Fibroblast of skin of right quadriceps (primary cell): ENCODE measurements around the gene HOXC9.

Source experiments
- DNase-seq: peaks from one replicate; pipeline ENCODE4 v3.0.0-alpha.2; 2013

Gene HOXC9

GRCh38 chr12:53963434-53964314, 36.3 kb upstream of the HOXC9 start:
- no peak for DNase-seq

- DNase-seq = no peak
Measured at GRCh38 chr12:53964315-53964713, 35.6 kb upstream of the HOXC9 start.

- peak; percentile 72 for DNase-seq
Measured at GRCh38 chr12:53965281-53966084, 34.5 kb upstream of the HOXC9 start.

- DNase-seq = no peak
Measured at GRCh38 chr12:53966085-53966384, 33.9 kb upstream of the HOXC9 start.

- no peak for DNase-seq
Measured at GRCh38 chr12:53966385-53967133, 33.4 kb upstream of the HOXC9 start.

GRCh38 chr12:53967421-53967925, 32.5 kb upstream of the HOXC9 start:
- DNase-seq = peak; percentile 51

GRCh38 chr12:53968214-53969127, 31.5 kb upstream of the HOXC9 start:
- no peak for DNase-seq

GRCh38 chr12:53969588-53970259, 30.2 kb upstream of the HOXC9 start:
- no peak for DNase-seq

- no peak for DNase-seq
Measured at GRCh38 chr12:53970451-53970850, 29.5 kb upstream of the HOXC9 start.

GRCh38 chr12:53971129-53971528, 28.8 kb upstream of the HOXC9 start:
- no peak for DNase-seq

GRCh38 chr12:53971686-53972085, 28.3 kb upstream of the HOXC9 start:
- no peak for DNase-seq

GRCh38 chr12:53972152-53972702, 27.7 kb upstream of the HOXC9 start:
- peak; percentile 30 for DNase-seq

- peak; percentile 38 for DNase-seq
Measured at GRCh38 chr12:53972722-53973235, 27.2 kb upstream of the HOXC9 start, which contains the start of gene HOXC11. HOXC11 (plus strand) TSS chr12:53973126; CDS start chr12:53973242, 116 bp downstream.

- DNase-seq = peak; percentile 41
Measured at GRCh38 chr12:53973236-53974042, 26.5 kb upstream of the HOXC9 start.

GRCh38 chr12:53974084-53975063, 25.6 kb upstream of the HOXC9 start, which contains the start of gene HOTAIR:
HOTAIR (minus strand) TSS chr12:53974954.
- peak; percentile 31 for DNase-seq

GRCh38 chr12:53975064-53975471, 24.9 kb upstream of the HOXC9 start:
- no peak for DNase-seq

GRCh38 chr12:53975479-53976152, 24.3 kb upstream of the HOXC9 start:
- no peak for DNase-seq
